HG03280 (cell line): ENCODE results near the gene CADPS.

Source experiments
- ATAC-seq: cut with Tn5 transposase; IDR thresholded peaks from one replicate; pipeline ENCODE4 v1.9.1; 2021; ENCODE audit warnings: mild to moderate bottlenecking, moderate library complexity; ENCODE audit not compliant: unreplicated experiment

CADPS gene

GRCh38 chr3:62653796-62654195 is 221.4 kb downstream of the CADPS start:
- no peak for ATAC-seq

GRCh38 chr3:62647711-62648110 is 227.5 kb downstream of the CADPS start:
- no peak for ATAC-seq

DNA sequence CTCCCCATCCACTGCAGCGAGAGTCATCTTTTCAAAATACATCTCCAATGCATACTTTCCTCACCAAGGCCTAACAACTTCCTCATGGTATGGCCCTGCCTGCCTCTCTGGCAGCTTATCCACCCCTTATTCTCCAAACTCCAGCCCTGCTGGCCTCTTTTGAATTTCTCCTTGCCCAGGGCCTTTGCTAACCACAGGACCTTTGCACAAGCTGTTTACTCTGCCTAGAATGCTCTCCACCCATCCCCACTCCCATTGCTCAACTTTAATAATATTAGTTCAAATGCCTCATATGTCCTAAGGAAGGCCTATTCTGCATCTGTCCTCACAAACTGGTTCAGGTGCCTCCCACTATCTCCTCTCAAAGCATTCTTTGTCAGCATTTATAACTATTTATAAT is 230.7 kb downstream of the CADPS start:
- no peak for ATAC-seq

GRCh38 chr3:62638316-62638715 is 236.9 kb downstream of the CADPS start:
- no peak for ATAC-seq

DNA sequence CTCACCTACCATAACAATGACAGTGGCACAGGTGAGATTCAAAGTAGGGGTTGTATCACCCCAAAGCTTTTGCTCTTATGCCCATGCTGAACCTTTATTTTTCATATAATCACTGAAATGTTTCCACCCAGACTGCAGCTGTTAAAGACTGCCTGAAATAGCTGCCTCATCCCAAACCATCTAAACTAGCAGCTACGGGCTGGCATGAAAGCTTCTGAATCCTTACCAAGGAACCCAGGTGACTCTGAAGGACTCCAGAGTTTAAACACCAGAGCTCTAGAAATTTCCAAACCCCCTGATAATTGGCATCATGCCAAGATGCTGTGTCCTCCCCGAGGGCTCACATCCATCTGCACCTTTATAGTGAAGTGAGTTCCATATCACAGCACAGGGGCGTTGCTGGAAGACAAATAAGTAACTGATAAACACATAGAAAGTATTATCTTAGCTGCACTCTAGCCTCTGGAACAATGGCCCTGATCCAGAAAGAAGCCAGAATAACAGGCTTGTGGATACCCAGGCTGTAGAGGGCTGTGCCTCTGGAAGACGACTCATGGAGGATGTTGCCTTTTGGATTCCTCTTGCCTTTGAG is 238.9 kb downstream of the CADPS start:
- no peak for ATAC-seq

GRCh38 chr3:62632510-62633294 is 242.5 kb downstream of the CADPS start:
- no peak for ATAC-seq

GRCh38 chr3:62631488-62631887 is 243.7 kb downstream of the CADPS start:
- no peak for ATAC-seq

DNA sequence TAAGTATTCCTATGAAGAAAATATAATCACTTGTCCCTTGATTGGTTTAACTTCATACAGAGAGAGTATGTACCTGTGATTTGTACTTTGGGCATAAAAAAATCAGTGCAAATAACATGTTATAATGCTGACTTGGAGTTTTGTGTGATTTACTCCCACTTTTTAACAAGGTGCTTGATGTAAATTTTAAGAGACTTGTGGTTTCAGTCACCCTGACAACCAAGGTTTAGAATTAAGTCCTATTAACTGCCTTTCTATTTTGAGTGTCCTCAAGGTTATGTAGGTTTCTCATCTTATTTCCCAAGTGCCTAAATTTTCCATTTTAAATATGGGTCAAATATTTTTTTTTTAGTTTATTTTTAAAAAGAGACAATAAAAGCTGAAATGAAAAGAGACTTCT is 244.6 kb downstream of the CADPS start:
- ATAC-seq: no peak

GRCh38 chr3:62625268-62625667 is 249.9 kb downstream of the CADPS start:
- no peak for ATAC-seq

DNA sequence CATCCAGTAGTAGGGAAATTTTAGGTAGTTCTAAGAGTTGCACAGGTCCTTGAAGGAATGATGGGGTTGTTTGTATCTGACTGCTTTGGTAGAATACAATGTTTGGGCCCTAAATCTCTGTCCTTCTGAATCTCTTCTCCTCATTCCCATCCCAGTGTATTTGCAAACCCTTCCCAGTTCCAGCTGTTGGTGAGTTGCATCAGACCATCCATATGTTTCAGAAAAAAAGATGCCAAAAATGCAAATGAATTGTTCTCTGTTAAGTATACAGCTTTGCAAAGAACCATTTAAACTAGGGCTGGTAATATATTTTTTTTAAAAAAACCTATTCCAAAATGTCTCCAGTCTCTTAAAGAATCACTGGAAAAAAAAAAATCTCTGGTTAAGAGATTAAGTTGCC is 251.0 kb downstream of the CADPS start:
- ATAC-seq: no peak

DNA sequence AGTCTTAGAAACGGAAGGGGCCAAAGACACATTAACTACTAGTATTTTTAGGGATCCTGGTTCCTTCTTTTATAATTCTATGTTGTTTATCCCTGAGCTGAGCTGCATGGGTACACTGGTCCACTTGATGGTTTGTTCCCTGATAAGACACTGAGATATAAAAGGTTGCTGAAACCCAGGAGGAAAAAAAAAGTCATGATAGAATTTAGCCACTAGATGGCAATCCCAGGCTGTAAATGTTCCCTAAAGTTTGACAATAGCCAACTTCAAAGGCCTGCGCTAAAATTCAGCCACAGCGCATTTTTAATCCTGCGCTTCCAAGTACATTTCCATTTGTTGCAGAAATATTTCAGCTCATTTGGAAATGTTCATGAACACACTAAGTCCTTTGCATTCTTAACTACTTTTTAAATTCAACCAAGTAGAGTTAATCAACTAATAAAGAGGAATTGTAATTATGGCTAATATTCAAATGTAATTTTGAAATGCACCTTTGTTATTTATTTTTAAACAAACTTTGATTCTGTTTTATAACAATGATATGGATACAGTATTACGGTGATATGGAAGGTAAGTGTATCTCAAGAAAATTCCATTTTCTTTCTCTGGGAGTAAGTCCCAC is 252.6 kb downstream of the CADPS start:
- no peak for ATAC-seq

DNA sequence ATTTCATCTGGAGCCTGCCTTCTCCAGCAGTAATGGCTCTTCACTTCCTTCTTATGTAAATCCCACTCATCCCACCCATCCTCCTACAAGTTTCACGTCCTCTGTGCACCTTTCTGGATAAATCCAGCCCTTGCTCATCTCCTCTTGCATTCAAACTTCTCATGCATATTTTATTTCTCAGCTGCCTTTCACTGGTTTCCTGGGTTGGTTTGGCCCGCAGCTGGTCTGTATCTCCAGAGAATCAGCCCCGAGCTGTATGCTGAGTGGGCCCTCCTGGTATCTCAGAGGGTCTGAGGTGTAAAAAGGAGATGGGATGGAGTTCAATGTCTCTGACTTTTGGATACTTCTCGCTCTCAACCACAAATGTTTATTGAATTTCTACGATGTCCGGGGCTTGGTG is 253.3 kb downstream of the CADPS start:
- no peak for ATAC-seq

DNA sequence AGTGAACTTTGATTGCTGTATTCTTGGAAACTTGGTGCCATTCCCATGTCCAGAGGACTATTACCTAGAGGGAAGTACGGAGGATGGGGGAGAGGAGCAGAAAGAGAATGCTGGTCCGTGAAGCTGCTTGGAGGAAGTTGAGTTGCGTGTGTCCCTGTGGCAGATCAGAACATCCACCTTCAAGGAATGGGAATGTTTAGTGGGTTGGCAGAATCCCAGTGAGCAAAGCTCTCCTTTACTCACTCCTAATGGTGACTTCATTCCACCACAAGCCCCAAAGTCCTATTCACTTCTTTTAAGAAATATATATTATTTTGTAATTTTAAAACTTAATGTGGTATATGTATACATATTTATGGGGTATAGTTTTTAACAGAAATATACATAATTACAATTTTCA is 254.0 kb downstream of the CADPS start:
- no peak for ATAC-seq

- no peak for ATAC-seq
These were observed 259.9 kb downstream of the CADPS start for GRCh38 chr3:62615258-62615849.

GRCh38 chr3:62614527-62614926 is 260.7 kb downstream of the CADPS start:
- no peak for ATAC-seq

GRCh38 chr3:62611541-62612240 is 263.5 kb downstream of the CADPS start:
- ATAC-seq: no peak

GRCh38 chr3:62607287-62608029 is 267.8 kb downstream of the CADPS start:
- ATAC-seq: no peak

DNA sequence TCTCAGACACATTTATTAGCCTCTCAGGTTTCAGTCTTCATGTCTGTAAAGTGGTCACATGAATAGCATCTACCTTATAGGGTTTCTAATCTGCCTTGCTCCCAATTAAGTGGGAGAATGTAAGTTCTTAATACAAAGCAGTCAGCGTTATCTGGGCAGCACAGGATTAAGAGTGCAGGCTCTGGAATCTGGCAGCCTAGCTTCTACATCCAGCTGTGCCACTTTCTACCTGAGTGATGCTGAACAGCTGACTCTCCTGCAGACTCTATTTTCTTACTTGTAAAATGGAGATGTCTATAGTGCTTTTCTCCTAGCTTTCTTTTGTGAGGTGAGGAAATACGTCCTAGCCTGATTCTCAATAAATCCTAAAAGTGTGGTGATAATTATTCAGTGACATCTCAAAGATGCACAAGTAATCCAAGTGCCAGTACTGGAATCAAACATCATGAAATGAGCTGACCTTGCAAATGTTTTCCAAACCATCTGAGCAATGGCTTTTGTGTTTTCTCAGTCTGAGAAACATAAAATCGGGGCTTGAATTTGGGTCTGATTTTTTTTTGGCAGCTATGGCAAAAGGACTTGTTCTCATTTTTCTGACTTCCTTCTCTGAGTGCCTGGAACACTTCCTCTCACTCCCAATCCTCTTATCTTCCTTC is 269.7 kb downstream of the CADPS start:
- no peak for ATAC-seq

- no peak for ATAC-seq
These were observed 270.4 kb downstream of the CADPS start for GRCh38 chr3:62604751-62605351.

GRCh38 chr3:62604298-62604697 is 270.9 kb downstream of the CADPS start:
- ATAC-seq: no peak
